Liver (tissue), 3 donors: ENCODE measurements around the gene DDHD1.

Experiments used
- RAD21 ChIP-seq, 2 donors: IDR thresholded peaks; 2 replicates each; pipeline ENCODE4 v1.6.1; 2016; ENCODE audit warnings: antibody characterized with exemption in 2 of 2, mild to moderate bottlenecking in 2 of 2
- TF ChIP-seq, protein P1 (sequence below): fragments of 150-350 bp; IDR thresholded peaks from 2 replicates; pipeline ENCODE4 v1.5.1; 2017; ENCODE audit warnings: improper control_type of control experiment, low read depth, low read length; ENCODE audit not compliant: missing input control
- TF ChIP-seq, protein P2 (sequence below): IDR thresholded peaks from 2 replicates; pipeline ENCODE4 v1.6.1; 2016; ENCODE audit warnings: antibody characterized with exemption
- donor health status: healthy.
- donor health status: healthy.

DNA sequence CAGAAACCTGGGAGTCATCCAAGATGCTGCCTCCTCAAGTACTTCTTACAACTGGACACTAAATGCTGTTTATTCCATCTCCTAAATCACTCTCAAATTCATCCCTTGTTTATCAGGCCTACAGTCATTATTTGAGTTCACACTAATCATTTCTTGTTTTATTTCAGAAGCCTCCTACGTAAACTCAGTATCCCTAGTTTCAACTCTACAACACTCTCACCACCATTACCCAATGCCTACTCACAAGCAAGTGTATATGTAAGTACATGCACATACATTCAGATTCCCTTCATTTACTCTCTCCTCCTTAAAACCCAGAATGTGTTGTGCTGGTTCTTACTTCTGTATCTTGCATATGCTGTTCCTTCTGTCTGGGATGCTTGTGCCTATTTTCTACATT lies 43.0 kb downstream of the DDHD1 start:
- TF ChIP-seq, protein P1, sequence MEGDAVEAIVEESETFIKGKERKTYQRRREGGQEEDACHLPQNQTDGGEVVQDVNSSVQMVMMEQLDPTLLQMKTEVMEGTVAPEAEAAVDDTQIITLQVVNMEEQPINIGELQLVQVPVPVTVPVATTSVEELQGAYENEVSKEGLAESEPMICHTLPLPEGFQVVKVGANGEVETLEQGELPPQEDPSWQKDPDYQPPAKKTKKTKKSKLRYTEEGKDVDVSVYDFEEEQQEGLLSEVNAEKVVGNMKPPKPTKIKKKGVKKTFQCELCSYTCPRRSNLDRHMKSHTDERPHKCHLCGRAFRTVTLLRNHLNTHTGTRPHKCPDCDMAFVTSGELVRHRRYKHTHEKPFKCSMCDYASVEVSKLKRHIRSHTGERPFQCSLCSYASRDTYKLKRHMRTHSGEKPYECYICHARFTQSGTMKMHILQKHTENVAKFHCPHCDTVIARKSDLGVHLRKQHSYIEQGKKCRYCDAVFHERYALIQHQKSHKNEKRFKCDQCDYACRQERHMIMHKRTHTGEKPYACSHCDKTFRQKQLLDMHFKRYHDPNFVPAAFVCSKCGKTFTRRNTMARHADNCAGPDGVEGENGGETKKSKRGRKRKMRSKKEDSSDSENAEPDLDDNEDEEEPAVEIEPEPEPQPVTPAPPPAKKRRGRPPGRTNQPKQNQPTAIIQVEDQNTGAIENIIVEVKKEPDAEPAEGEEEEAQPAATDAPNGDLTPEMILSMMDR = no peak
- TF ChIP-seq RAD21 (IDR thresholded peaks at IDR 0.05) = no peak
- TF ChIP-seq, protein P2, sequence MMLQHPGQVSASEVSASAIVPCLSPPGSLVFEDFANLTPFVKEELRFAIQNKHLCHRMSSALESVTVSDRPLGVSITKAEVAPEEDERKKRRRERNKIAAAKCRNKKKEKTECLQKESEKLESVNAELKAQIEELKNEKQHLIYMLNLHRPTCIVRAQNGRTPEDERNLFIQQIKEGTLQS = no peak
